ENCODE measurements around the gene CASP10.

Gene CASP10

GRCh38 chr2:201196003-201196402, 13.1 kb downstream of the CASP10 start:
- no peak overlapping the region for H3K27ac ChIP-seq (ENCODE audit: low read depth, low read length)
- H3K36me3 ChIP-seq (ENCODE audit: control insufficient read depth in 1 of 2, insufficient read depth in 2 of 2, low read length in 2 of 2): peaks cover 31 to 35% of the 10 kb centered on the region in 2 donors
- H3K9ac ChIP-seq (ENCODE audit: low read depth in 1 of 2, low read length in 2 of 2): no peak overlapping the region

GRCh38 chr2:201196803-201197202, 13.9 kb downstream of the CASP10 start:
- H3K36me3 ChIP-seq (ENCODE audit: control insufficient read depth in 1 of 2, insufficient read depth in 2 of 2, low read length in 2 of 2): peaks cover 24 to 41% of the 10 kb centered on the region in 2 donors
- H3K4me3 ChIP-seq (ENCODE audit: low read depth in 1 of 2, low read length in 2 of 2): no peak overlapping the region
- no peaks in the 10 kb centered on the region for H3K27me3 ChIP-seq (ENCODE audit: control insufficient read depth in 1 of 2, insufficient read depth in 2 of 2, low read length in 2 of 2)
- no peaks in the 10 kb centered on the region for H3K9me3 ChIP-seq (ENCODE audit: control insufficient read depth in 1 of 2, low read length in 2 of 2)
- no peak overlapping the region for H3K9ac ChIP-seq (ENCODE audit: low read depth in 1 of 2, low read length in 2 of 2)
- H3K27ac ChIP-seq (ENCODE audit: low read depth, low read length): no peak overlapping the region
- H3K4me1 ChIP-seq (ENCODE audit: control insufficient read depth in 1 of 2, insufficient read depth in 2 of 2, low read length in 2 of 2): peaks cover 38% of the 10 kb centered on the region in 2 donors

More at GRCh38 chr2:201196003-201196402, 13.1 kb downstream of the CASP10 start:
- Histone ChIP-seq H3K9me3 (ENCODE audit: control insufficient read depth in 1 of 2, low read length in 2 of 2) (no peaks in the 10 kb centered on the region), H3K4me3 (ENCODE audit: low read depth in 1 of 2, low read length in 2 of 2) (peak overlapping the region in 1 of 2 donors; percentile 10), H3K4me1 (ENCODE audit: control insufficient read depth in 1 of 2, insufficient read depth in 2 of 2, low read length in 2 of 2) (peaks cover 46% of the 10 kb centered on the region in 2 donors), H3K27me3 (ENCODE audit: control insufficient read depth in 1 of 2, insufficient read depth in 2 of 2, low read length in 2 of 2) (no peaks in the 10 kb centered on the region)

- Histone ChIP-seq H3K9me3 (ENCODE audit: control insufficient read depth in 1 of 2, low read length in 2 of 2) (no peaks in the 10 kb centered on the region), H3K4me3 (ENCODE audit: low read depth in 1 of 2, low read length in 2 of 2) (no peak overlapping the region), H3K27me3 (ENCODE audit: control insufficient read depth in 1 of 2, insufficient read depth in 2 of 2, low read length in 2 of 2) (no peaks in the 10 kb centered on the region), H3K27ac (ENCODE audit: low read depth, low read length) (no peak overlapping the region), H3K9ac (ENCODE audit: low read depth in 1 of 2, low read length in 2 of 2) (no peak overlapping the region), H3K4me1 (ENCODE audit: control insufficient read depth in 1 of 2, insufficient read depth in 2 of 2, low read length in 2 of 2) (peaks cover 31 to 33% of the 10 kb centered on the region in 2 donors), H3K36me3 (ENCODE audit: control insufficient read depth in 1 of 2, insufficient read depth in 2 of 2, low read length in 2 of 2) (peaks cover 24 to 46% of the 10 kb centered on the region in 2 donors)
Observed at GRCh38 chr2:201197781-201198180, 14.8 kb downstream of the CASP10 start.

- Histone ChIP-seq H3K27me3 (ENCODE audit: control insufficient read depth in 1 of 2, insufficient read depth in 2 of 2, low read length in 2 of 2) (no peaks in the 10 kb centered on the region), H3K4me3 (ENCODE audit: low read depth in 1 of 2, low read length in 2 of 2) (no peak overlapping the region), H3K9me3 (ENCODE audit: control insufficient read depth in 1 of 2, low read length in 2 of 2) (no peaks in the 10 kb centered on the region), H3K36me3 (ENCODE audit: control insufficient read depth in 1 of 2, insufficient read depth in 2 of 2, low read length in 2 of 2) (peaks cover 24 to 50% of the 10 kb centered on the region in 2 donors), H3K27ac (ENCODE audit: low read depth, low read length) (no peak overlapping the region), H3K4me1 (ENCODE audit: control insufficient read depth in 1 of 2, insufficient read depth in 2 of 2, low read length in 2 of 2) (peaks cover 17 to 21% of the 10 kb centered on the region in 2 donors), H3K9ac (ENCODE audit: low read depth in 1 of 2, low read length in 2 of 2) (no peak overlapping the region)
Observed at GRCh38 chr2:201199847-201200246, 16.9 kb downstream of the CASP10 start.

- Histone ChIP-seq H3K9me3 (ENCODE audit: control insufficient read depth in 1 of 2, low read length in 2 of 2) (no peaks in the 10 kb centered on the region), H3K4me3 (ENCODE audit: low read depth in 1 of 2, low read length in 2 of 2) (no peak overlapping the region), H3K27me3 (ENCODE audit: control insufficient read depth in 1 of 2, insufficient read depth in 2 of 2, low read length in 2 of 2) (no peaks in the 10 kb centered on the region), H3K36me3 (ENCODE audit: control insufficient read depth in 1 of 2, insufficient read depth in 2 of 2, low read length in 2 of 2) (peaks cover 24 to 50% of the 10 kb centered on the region in 2 donors), H3K4me1 (ENCODE audit: control insufficient read depth in 1 of 2, insufficient read depth in 2 of 2, low read length in 2 of 2) (peaks cover 14 to 18% of the 10 kb centered on the region in 2 donors), H3K9ac (ENCODE audit: low read depth in 1 of 2, low read length in 2 of 2) (no peak overlapping the region), H3K27ac (ENCODE audit: low read depth, low read length) (no peak overlapping the region)
Observed at GRCh38 chr2:201200345-201200744, 17.4 kb downstream of the CASP10 start.

GRCh38 chr2:201201371-201201770, 18.4 kb downstream of the CASP10 start:
- Histone ChIP-seq H3K9me3 (ENCODE audit: control insufficient read depth in 1 of 2, low read length in 2 of 2) (no peaks in the 10 kb centered on the region), H3K4me1 (ENCODE audit: control insufficient read depth in 1 of 2, insufficient read depth in 2 of 2, low read length in 2 of 2) (peaks cover 4 to 10% of the 10 kb centered on the region in 2 donors), H3K9ac (ENCODE audit: low read depth in 1 of 2, low read length in 2 of 2) (no peak overlapping the region), H3K36me3 (ENCODE audit: control insufficient read depth in 1 of 2, insufficient read depth in 2 of 2, low read length in 2 of 2) (peaks cover 16 to 50% of the 10 kb centered on the region in 2 donors), H3K27me3 (ENCODE audit: control insufficient read depth in 1 of 2, insufficient read depth in 2 of 2, low read length in 2 of 2) (no peaks in the 10 kb centered on the region), H3K4me3 (ENCODE audit: low read depth in 1 of 2, low read length in 2 of 2) (no peak overlapping the region), H3K27ac (ENCODE audit: low read depth, low read length) (no peak overlapping the region)

GRCh38 chr2:201203916-201204654, 21.1 kb downstream of the CASP10 start:
- peaks cover 0 to 6% of the 10 kb centered on the region in 2 donors for H3K4me1 ChIP-seq (ENCODE audit: control insufficient read depth in 1 of 2, insufficient read depth in 2 of 2, low read length in 2 of 2)
- no peak overlapping the region for H3K9ac ChIP-seq (ENCODE audit: low read depth in 1 of 2, low read length in 2 of 2)
- peaks cover 17 to 46% of the 10 kb centered on the region in 2 donors for H3K36me3 ChIP-seq (ENCODE audit: control insufficient read depth in 1 of 2, insufficient read depth in 2 of 2, low read length in 2 of 2)
- H3K9me3 ChIP-seq (ENCODE audit: control insufficient read depth in 1 of 2, low read length in 2 of 2): no peaks in the 10 kb centered on the region
- H3K4me3 ChIP-seq (ENCODE audit: low read depth in 1 of 2, low read length in 2 of 2): no peak overlapping the region
- H3K27ac ChIP-seq (ENCODE audit: low read depth, low read length): no peak overlapping the region
- no peaks in the 10 kb centered on the region for H3K27me3 ChIP-seq (ENCODE audit: control insufficient read depth in 1 of 2, insufficient read depth in 2 of 2, low read length in 2 of 2)

GRCh38 chr2:201204655-201205514, 21.9 kb downstream of the CASP10 start:
- Histone ChIP-seq H3K27me3 (ENCODE audit: control insufficient read depth in 1 of 2, insufficient read depth in 2 of 2, low read length in 2 of 2) (no peaks in the 10 kb centered on the region), H3K36me3 (ENCODE audit: control insufficient read depth in 1 of 2, insufficient read depth in 2 of 2, low read length in 2 of 2) (peaks cover 20 to 47% of the 10 kb centered on the region in 2 donors), H3K4me1 (ENCODE audit: control insufficient read depth in 1 of 2, insufficient read depth in 2 of 2, low read length in 2 of 2) (peaks cover 0 to 6% of the 10 kb centered on the region in 2 donors), H3K27ac (ENCODE audit: low read depth, low read length) (no peak overlapping the region), H3K9me3 (ENCODE audit: control insufficient read depth in 1 of 2, low read length in 2 of 2) (no peaks in the 10 kb centered on the region), H3K4me3 (ENCODE audit: low read depth in 1 of 2, low read length in 2 of 2) (no peak overlapping the region), H3K9ac (ENCODE audit: low read depth in 1 of 2, low read length in 2 of 2) (no peak overlapping the region)

- no peaks in the 10 kb centered on the region for H3K9me3 ChIP-seq (ENCODE audit: control insufficient read depth in 1 of 2, low read length in 2 of 2)
- H3K9ac ChIP-seq (ENCODE audit: low read depth in 1 of 2, low read length in 2 of 2): no peak overlapping the region
- no peak overlapping the region for H3K27ac ChIP-seq (ENCODE audit: low read depth, low read length)
- H3K36me3 ChIP-seq (ENCODE audit: control insufficient read depth in 1 of 2, insufficient read depth in 2 of 2, low read length in 2 of 2): peaks cover 22 to 47% of the 10 kb centered on the region in 2 donors
- H3K27me3 ChIP-seq (ENCODE audit: control insufficient read depth in 1 of 2, insufficient read depth in 2 of 2, low read length in 2 of 2): no peaks in the 10 kb centered on the region
- peaks cover 0 to 6% of the 10 kb centered on the region in 2 donors for H3K4me1 ChIP-seq (ENCODE audit: control insufficient read depth in 1 of 2, insufficient read depth in 2 of 2, low read length in 2 of 2)
- H3K4me3 ChIP-seq (ENCODE audit: low read depth in 1 of 2, low read length in 2 of 2): no peak overlapping the region
Observed at GRCh38 chr2:201205515-201205849, 22.5 kb downstream of the CASP10 start.

All from duodenal mucosa (tissue), 2 donors.